ENCODE measurements around the gene TACC2. TPM values are rescaled to one million over a fixed set of nuclear protein-coding genes. Genes with fewer than 3 reads are reported as not detected.
"Not testable (repeated sequence)": the region's sequence is repeated elsewhere in the genome, so short reads cannot be mapped to it uniquely, and the experiment has no call there.

TACC2 gene
- total RNA-seq, 1 donor from 2014 or later: 400 TPM

- no peak for TF ChIP-seq CTCF (IDR thresholded peaks at IDR 0.05; ENCODE audit: borderline replicate concordance)
- intact Hi-C loops (cut with micrococcal nuclease): no loop called here
- Histone ChIP-seq H3K27me3 (ENCODE audit: low read depth) (no peaks in the 10 kb centered on the region), H3K9me3 (replicated peaks) (no peaks in the 10 kb centered on the region), H3K4me1 (no peaks in the 10 kb centered on the region), H3K36me3 (peaks cover 82% of the 10 kb centered on the region), H3K4me3 (no peak overlapping the region), H3K27ac (replicated peaks) (no peak overlapping the region)
- DNase-seq: no peak
Measured at GRCh38 chr10:121965996-121966395, 23.0 kb upstream of the TACC2 start.

DNA sequence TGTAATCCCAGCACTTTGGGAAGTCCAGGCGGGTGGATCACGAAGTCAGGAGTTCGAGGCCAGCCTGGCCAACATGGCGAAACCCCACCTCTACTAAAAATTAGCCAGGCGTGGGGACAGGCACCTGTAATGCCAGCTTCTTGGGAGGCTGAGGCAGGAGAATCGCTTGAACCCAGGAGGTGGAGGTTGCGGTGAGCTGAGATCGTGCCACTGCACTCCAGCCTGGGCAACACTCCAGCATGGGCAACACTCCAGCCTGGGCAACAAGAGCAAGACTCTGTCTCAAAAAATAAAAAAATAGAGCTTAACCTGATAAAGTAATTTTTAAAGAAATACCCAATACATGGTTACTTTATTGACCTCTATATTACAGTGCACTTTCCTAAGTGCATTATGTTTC, 19.9 kb upstream of the TACC2 start:
- H3K36me3 ChIP-seq: peaks cover 68% of the 10 kb centered on the region

DNA sequence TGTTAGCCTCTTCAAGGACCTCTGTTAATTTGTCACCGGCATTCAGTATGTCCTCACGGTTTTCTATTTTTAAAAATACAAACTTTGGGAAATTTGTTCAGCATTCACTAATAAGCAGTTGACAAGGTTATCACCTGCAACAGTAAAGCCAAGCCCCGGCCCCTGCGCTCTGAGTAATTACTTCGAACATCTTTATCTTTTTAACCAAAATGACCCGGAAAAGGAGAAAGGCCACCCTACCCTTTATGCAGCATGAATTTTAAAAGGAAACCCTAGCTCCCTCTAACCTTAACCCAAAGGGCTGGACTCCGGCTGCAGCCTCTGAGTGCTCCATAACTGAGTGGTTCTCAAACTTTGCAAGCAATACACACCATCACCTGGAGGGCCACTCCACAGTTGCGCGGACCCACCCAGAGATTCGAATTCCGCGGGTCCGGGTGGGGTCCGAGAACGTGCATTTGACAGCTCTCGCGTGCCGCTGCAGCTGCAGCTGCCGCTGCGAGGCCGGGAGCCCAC, 14.9 kb upstream of the TACC2 start:
- no peak for TF ChIP-seq CTCF (IDR thresholded peaks at IDR 0.05; ENCODE audit: borderline replicate concordance)
- H3K36me3 ChIP-seq: peaks cover 24% of the 10 kb centered on the region
- no peaks in the 10 kb centered on the region for H3K9me3 ChIP-seq (replicated peaks)
- peak overlapping the region; percentile 98 for H3K27ac ChIP-seq (replicated peaks)
- H3K4me1 ChIP-seq: peaks cover 37% of the 10 kb centered on the region
- H3K4me3 ChIP-seq: peak overlapping the region; percentile 90
- no peak for DNase-seq
- intact Hi-C loops (cut with micrococcal nuclease): no loop called here
- no peaks in the 10 kb centered on the region for H3K27me3 ChIP-seq (ENCODE audit: low read depth)

More for the DNA sequence above, 19.9 kb upstream of the TACC2 start:
- intact Hi-C loops (cut with micrococcal nuclease); H3K9me3 ChIP-seq (replicated peaks); H3K27me3 ChIP-seq (ENCODE audit: low read depth); H3K4me3 ChIP-seq; H3K27ac ChIP-seq (replicated peaks): not testable (repeated sequence)
- peaks cover 20% of the 10 kb centered on the region for H3K4me1 ChIP-seq
- peak; percentile 26 for DNase-seq

DNA sequence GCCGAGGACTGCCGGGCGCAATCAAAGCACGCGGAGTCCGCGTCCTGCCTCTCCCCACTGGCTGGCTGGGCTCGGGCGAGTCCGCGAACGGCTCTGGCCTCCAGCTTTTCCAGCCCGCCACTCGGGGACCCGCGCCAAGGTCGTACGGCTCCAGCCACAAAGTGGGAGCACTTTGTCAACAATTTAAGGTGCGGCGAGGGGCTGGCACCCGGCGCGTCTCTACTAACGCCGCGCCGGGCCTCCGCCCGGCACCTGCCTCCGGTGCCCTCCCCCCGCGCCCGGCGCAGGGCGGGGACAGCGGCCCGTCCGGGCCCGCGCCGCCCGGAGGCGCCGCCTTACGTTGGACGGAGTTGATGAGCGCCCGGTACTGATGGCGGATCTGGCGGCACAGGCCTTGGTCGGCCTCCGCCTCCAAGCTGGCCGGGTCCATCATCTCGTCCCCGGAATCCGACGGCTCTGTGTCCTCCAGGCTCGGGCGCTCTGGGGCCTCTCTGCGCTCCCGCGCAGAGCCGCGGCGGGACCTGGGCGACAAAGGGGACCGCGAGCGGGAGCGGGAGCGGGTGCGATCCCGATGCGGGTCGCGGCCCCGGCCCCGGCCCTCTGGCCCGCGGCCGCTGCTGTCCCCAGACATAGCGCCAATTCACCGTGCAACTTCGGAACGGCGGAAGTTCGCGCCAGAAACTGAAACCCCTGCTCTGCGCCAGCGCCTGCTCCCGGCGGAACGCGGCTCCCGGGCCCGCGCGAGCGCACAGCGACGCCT, 14.2 kb upstream of the TACC2 start, which contains the start of gene NSMCE4A:
TSS of gene NSMCE4A (minus strand) at position 683 of the 760 bp plus-strand sequence. CDS start at position 631, 52 bp downstream.
- DNase-seq: peak; percentile 81
- peaks cover 37% of the 10 kb centered on the region for H3K4me1 ChIP-seq
- H3K36me3 ChIP-seq: peaks cover 17% of the 10 kb centered on the region
- H3K9me3 ChIP-seq (replicated peaks): no peaks in the 10 kb centered on the region
- H3K27me3 ChIP-seq (ENCODE audit: low read depth): no peaks in the 10 kb centered on the region
- H3K27ac ChIP-seq (replicated peaks): peak within 1 kb of the TSS; percentile 98
- H3K4me3 ChIP-seq: peak within 1 kb of the TSS; percentile 90
- intact Hi-C loops (cut with micrococcal nuclease): no loop called here
- TF ChIP-seq CTCF (IDR thresholded peaks at IDR 0.05; ENCODE audit: borderline replicate concordance): no peak

DNA sequence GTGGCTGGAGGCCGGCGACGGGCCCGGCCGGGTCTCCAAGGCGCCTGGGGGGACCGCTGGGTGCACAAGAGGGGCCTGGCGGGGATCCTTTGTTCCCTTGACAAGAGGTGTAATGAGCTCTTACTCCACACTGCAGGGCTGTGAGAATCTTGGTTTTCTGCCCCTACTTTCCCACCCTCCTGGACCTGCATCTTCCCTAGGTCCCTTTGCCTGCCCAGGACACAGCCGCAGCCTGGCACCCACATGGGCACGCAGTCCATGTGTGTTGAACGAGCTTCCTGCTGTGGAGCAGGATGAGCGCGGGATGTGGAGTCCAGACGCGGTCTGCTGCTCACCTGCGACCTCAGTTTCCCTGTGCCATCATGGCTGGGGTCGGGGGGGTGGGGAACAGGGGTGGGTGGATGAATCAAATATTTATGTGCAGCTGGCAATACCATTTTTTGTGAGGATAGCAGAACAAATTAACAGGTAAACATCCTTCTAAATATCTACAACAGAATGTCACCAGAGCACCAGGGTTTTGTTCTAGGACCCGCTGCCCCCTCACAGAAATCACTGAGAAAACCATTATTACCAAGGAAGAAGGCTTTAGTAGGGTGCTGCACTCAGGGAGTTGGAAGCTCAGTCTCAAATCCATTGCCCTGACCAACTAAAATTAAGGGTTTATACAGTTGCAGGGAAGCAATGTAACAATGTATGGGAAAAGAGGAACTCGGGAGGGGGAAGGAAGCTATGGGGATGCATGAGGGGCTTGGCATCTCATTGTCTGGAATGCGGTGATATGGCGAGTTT, 13.5 kb upstream of the TACC2 start:
- no peak for DNase-seq
- H3K36me3 ChIP-seq: peaks cover 11% of the 10 kb centered on the region
- H3K27me3 ChIP-seq (ENCODE audit: low read depth): no peaks in the 10 kb centered on the region
- no peaks in the 10 kb centered on the region for H3K9me3 ChIP-seq (replicated peaks)
- peak overlapping the region; percentile 98 for H3K27ac ChIP-seq (replicated peaks)
- TF ChIP-seq CTCF (IDR thresholded peaks at IDR 0.05; ENCODE audit: borderline replicate concordance): peak; percentile 83
- peak overlapping the region; percentile 90 for H3K4me3 ChIP-seq
- H3K4me1 ChIP-seq: peaks cover 37% of the 10 kb centered on the region
- intact Hi-C loops (cut with micrococcal nuclease): no loop called here
